Amniotic epithelial cell (primary cell): ENCODE measurements around the gene CAMK4.

Experiments
- DNase-seq: peaks from one replicate; pipeline ENCODE4 v3.0.0-alpha.2; 2010; ENCODE audit warnings: low read depth

Gene CAMK4

DNA sequence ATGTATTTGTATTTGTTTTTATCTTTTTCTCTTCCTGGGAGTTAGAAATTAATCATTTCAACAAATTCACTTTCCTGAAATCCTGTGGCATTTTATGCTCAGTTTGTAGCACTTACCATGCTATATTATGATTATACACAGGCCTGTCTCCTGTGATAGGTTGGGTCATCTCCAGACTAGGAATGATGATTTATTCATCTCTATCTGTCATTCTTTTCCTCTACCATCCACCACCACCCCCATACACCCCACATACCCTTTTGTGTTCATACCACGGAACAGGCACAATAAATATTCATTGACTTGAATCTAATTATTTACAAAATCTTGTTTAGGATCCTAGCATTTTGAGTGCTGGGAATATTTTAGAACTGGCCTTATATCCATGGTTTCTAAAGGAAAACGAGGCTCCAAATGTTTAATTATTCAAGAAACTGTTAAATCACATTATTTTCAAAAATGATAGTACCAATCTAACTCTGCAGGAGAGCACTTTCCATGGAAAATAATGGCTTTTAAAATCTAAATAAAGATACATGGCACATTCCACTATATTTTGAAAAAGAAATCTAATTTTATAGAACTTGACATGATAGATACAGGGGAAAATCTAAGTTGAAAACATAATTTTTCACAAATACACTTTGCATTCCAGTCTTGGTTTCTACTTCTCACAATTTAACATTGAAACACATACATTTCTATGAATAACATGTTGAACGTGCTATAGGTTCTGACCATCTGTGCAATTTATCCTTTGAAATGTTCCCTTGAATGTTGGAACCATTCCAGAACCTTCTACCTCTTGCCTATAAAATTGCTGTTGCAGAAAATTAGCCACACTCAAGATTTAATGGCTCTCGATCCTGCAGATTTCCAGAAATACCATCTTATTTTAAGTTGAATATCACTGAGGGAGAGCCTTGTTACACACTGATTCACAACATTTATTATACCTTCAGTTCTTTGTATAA, 198.8 kb downstream of the CAMK4 start:
- no peak for DNase-seq

GRCh38 chr5:111425205-111425604, 201.0 kb downstream of the CAMK4 start:
- no peak for DNase-seq

- no peak for DNase-seq
These were observed 203.6 kb downstream of the CAMK4 start for GRCh38 chr5:111427762-111428161.

DNA sequence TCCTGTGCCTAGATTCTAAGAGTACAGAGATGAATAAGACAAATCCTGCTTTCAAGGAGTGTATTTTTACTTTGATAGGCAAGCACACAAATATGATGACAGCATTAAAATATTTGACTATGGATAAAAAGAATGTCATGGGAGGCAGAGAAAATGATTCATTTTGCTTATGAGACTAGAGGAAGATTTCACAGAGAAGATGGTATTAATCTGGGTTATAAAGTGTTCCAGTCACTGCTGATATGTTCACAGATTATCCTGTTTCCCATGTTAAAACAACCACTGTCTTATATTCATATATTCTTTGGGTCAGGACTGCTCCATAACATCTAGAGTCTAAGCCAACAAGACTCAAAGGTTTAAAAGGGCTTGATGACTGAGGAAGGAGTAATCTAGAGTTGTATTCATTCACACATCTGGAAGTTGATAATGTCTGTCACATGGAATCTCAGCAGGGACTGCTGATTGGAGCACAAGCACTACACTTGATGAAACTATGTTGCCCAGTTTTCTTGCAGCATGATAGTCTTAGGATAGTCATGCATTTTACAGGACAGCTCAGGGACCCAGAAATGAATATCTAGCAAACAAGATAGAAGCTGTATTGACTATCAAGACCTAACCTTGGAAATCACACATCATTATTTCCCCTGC, 208.8 kb downstream of the CAMK4 start:
- peak; percentile 41 for DNase-seq

- DNase-seq: no peak
These were observed 210.6 kb downstream of the CAMK4 start for GRCh38 chr5:111434800-111435199.

GRCh38 chr5:111439473-111440075, 215.4 kb downstream of the CAMK4 start:
- DNase-seq: no peak

GRCh38 chr5:111447099-111447498, 222.9 kb downstream of the CAMK4 start:
- DNase-seq: no peak

DNA sequence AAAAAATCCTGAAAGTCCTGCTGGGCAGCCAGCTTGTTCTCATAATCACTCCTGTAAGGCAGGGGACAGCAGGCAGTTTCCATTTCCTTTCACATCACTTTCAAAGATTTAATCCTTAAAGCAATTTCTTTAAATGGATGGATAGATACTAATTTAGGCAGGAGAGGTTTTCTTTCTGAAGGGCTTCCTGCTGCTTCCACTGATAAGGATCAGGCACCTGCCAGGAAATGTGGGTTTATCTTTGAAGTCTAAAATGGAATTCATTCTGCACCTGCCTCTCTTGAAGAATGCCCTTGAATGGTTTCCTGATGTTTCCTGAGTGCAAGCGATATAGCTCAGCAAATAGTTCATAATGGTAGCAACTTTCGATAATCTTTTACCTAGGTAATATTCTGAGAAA, 223.6 kb downstream of the CAMK4 start:
- no peak for DNase-seq

DNA sequence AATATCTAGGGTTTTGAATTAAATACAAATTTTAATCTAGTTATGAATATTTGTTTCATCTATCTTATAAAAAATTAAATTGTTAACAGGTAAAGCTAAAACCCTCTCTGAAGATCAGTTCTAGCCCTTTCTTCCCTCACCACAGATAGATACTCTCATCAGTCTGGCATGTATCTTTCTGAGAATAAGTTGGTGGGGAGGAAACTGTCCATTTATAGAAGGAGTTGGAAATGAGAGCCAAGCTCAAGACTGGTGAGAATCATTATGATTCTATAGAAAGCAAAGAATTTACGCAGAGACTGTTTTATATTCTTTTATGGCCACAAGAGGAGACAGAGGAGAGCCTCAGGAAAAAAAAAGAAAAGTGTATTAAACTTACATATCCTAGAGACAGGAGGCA, 229.1 kb downstream of the CAMK4 start:
- peak; percentile 36 for DNase-seq

DNA sequence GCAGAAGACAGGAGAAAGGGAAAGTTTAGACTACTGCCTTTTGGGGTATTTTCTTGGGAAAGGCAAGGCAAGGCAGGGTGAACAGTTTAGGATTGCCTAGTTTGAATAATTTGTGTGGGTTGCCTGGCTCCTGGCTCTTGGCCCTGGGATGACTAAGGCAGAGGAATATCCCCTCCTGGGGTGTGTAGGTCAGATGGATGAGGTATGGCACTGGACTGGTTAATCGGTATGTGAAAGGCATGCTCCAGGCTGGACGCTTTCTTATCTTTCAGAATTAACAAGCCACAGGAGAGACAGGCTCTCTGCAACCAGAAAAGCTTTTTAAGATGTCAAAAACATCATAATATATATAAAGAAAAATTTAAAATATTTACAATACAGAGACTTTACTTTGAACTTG, 229.6 kb downstream of the CAMK4 start:
- DNase-seq: peak; percentile 88

- peak; percentile 50 for DNase-seq
These were observed 230.0 kb downstream of the CAMK4 start for GRCh38 chr5:111454198-111454622.

GRCh38 chr5:111454776-111455175, 230.6 kb downstream of the CAMK4 start:
- DNase-seq: no peak

- peak; percentile 50 for DNase-seq
These were observed 237.1 kb downstream of the CAMK4 start for GRCh38 chr5:111461255-111461671.

- DNase-seq: no peak
These were observed 237.8 kb downstream of the CAMK4 start for GRCh38 chr5:111461934-111462333.

DNA sequence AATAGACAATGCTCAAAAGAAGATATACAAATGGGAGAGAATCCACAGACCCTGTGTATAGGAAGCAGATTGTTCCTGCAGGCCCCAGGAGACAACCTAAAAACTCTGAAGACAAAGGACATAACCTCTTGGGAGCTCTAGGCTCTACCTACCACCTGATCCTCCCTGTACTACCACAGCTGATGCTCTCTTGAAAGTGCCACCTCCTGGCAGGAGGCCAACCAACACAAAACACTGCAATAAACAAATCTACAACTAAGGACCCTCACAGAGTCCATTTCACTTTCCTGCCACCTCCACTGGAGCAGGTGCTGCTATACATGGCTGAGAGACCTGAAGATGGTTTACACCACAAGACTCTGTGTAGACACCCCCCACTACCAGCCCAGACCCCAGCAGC, 239.1 kb downstream of the CAMK4 start:
- no peak for DNase-seq

DNA sequence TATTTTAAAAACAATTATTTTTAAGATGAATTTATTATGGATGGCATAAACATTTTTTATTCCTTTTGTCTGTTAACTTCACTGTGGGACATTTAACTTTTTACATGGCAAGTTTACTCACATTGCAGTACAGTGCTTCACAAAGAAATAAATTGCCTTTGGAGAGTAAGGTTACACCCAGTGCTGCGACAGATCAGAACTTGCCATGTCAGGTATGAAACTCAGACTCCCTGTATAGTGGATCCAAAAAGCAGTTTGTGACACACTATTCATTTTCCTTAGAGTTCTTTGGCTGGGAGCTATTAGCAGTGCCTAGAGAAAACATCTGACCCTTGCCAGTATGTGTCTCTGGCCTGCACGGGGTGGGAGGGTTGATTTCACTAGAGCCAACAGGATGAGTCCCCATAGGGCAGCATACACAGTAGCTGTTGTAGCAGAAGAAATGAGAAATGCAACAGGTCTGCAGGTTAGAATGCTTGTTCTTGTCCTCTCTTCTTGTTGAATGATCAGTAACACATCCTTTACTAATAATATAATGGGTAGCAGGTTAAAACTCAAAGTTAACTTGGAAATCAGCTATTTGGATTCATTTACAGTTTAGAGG, 245.2 kb downstream of the CAMK4 start:
- no peak for DNase-seq

DNA sequence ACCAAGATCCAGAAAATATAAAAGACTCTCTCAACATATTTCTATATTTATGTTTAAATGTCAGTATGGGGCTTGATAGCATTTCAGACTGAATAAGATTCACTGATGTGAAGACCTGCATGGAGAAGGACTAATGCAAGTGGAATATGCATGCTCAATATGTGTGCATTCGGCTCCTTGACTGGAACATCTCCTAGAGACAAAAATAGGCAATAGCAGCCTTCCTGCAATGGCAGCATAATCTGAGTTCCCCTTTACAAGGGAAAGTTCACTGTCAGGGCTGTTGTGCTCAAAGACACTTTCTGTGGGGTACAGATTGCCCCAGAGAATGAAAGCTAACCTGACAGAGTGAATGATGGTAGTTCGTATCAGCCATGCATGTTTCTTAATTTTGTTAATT, 245.7 kb downstream of the CAMK4 start:
- no peak for DNase-seq

GRCh38 chr5:111472096-111472495, 247.9 kb downstream of the CAMK4 start:
- DNase-seq: no peak

- no peak for DNase-seq
These were observed 248.4 kb downstream of the CAMK4 start for GRCh38 chr5:111472579-111472978.

GRCh38 chr5:111478266-111478665, 254.1 kb downstream of the CAMK4 start:
- no peak for DNase-seq

DNA sequence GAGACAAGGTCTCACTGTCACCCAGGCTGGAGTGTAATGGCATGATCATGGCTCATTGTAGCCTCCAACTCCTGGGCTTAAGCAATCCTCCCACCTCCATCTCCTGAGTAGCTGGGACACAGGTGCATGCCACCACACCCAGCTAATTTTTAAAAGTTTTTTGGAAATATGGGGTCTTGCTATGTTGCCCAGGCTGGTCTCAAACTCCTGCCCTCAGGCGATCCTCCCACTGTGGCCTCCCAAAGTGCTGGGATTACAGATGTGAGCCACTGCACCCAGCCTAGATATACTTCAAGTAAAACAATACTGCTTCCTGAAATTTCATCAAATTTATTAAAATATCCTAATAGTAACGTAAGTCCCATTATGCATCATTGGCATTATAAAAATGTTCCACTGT, 254.7 kb downstream of the CAMK4 start:
- no peak for DNase-seq

DNA sequence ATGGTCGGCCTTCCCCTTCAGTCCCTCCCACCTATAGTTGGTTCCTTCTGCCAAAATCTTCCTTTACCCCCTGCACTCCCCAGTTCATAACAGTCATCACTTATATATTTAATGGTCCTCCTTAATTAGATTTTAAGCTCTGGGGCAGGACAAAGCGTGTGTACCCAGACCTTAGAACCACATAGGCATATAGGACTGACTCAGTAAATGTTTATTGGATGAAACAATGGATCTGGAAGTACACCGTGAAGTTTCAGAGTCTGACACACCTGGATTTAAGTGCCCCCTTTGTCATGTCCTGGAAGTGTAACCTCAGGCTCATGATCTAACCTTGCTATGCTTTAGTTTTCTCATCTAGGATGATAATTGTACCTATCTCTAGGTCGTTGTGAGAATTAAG, 256.2 kb downstream of the CAMK4 start:
- no peak for DNase-seq
